HCT116 (cell line): ENCODE measurements around the gene SLC35F1.

Experiments used
- CEBPB ChIP-seq: IDR thresholded peaks from 2 replicates; pipeline ENCODE4 v1.6.1; 2012; ENCODE audit warnings: low read depth
- EZH2phosphoT487 ChIP-seq: fragments of 200-600 bp; IDR thresholded peaks from 2 replicates; pipeline ENCODE4 v1.6.1; 2018; ENCODE audit warnings: antibody characterized with exemption, borderline replicate concordance
- POLR2A ChIP-seq: IDR thresholded peaks from 2 replicates; pipeline ENCODE4 v1.7.0; 2011; ENCODE audit warnings: borderline replicate concordance; ENCODE audit not compliant: insufficient read depth, insufficient read length; ENCODE audit errors: extremely low read depth
- POLR2AphosphoS5 ChIP-seq: IDR thresholded peaks from 2 replicates; pipeline ENCODE4 v1.6.1; 2011; ENCODE audit warnings: mild to moderate bottlenecking, low read depth, low read length, moderate library complexity
- ZNF274 ChIP-seq: fragments of 200-500 bp; sonication (Bioruptor generic); IDR thresholded peaks from 2 replicates; pipeline ENCODE4 v1.6.1; 2014; ENCODE audit warnings: mild to moderate bottlenecking, low read depth, low read length, inconsistent platforms
- TF ChIP-seq, protein P1 (sequence below), 3 experiments: fragments of 200-600 bp in 1 of 3; sonication (generic) in 1 of 3; IDR thresholded peaks in 2 of 3; conservative IDR thresholded peaks in 1 of 3; 2 replicates each; pipeline ENCODE4 v1.5.1; 2012 to 2017; ENCODE audit warnings: low read depth in 2 of 3, low read length in 2 of 3, antibody characterized with exemption in 1 of 3, borderline replicate concordance in 1 of 3, control low read depth in 1 of 3, mild to moderate bottlenecking in 1 of 3, mixed read lengths in 1 of 3, mixed run types in 1 of 3, moderate library complexity in 1 of 3; ENCODE audit not compliant: insufficient read depth in 1 of 3
- TF ChIP-seq, protein P2 (sequence below): IDR thresholded peaks from 2 replicates; pipeline ENCODE4 v1.6.1; 2012

DNA sequence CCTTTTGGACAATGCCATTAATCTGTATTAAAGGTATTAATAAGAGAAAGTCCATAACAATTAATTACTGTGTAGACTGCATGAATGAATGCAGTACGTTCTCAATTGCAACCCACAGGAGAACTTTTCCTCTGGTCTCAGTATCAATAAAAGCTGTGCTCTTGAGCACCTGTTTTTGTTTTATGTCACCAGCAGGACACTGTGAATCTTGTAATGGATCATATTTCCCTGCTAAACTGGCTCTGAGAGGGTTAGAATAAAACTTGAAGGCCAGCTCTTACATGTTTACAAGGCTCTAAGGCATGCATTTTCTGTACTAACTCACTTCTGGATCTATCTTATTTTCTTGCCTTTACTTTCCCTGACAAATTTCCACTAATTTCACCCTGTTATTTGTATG, 426.7 kb downstream of the SLC35F1 start:
- TF ChIP-seq, protein P1, sequence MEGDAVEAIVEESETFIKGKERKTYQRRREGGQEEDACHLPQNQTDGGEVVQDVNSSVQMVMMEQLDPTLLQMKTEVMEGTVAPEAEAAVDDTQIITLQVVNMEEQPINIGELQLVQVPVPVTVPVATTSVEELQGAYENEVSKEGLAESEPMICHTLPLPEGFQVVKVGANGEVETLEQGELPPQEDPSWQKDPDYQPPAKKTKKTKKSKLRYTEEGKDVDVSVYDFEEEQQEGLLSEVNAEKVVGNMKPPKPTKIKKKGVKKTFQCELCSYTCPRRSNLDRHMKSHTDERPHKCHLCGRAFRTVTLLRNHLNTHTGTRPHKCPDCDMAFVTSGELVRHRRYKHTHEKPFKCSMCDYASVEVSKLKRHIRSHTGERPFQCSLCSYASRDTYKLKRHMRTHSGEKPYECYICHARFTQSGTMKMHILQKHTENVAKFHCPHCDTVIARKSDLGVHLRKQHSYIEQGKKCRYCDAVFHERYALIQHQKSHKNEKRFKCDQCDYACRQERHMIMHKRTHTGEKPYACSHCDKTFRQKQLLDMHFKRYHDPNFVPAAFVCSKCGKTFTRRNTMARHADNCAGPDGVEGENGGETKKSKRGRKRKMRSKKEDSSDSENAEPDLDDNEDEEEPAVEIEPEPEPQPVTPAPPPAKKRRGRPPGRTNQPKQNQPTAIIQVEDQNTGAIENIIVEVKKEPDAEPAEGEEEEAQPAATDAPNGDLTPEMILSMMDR (IDR thresholded peaks at IDR 0.05 in 2 of 3, conservative IDR thresholded peaks at IDR 0.05 in 1 of 3; ENCODE audit: borderline replicate concordance in 1 of 3, insufficient read depth in 1 of 3, low read depth in 2 of 3, low read length in 2 of 3), result no peak
- TF ChIP-seq POLR2AphosphoS5 (no peak), ZNF274 (no peak), POLR2A (no peak), EZH2phosphoT487 (no peak), CEBPB (no peak)
- TF ChIP-seq, protein P2, sequence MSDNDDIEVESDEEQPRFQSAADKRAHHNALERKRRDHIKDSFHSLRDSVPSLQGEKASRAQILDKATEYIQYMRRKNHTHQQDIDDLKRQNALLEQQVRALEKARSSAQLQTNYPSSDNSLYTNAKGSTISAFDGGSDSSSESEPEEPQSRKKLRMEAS, result no peak
